ENCODE data around the gene SH3BP4.

The SH3BP4 gene
- long read RNA-seq, donor 1, full-length matches to known transcripts = 7 of 14 reads
- long read RNA-seq, donor 1, partial matches to known transcripts = 7 of 14 reads
- long read RNA-seq, donor 1, other reads (novel, unspliced or antisense) = 0 of 14 reads
- long read RNA-seq, donor 2, full-length matches to known transcripts = 3 of 3 reads
- long read RNA-seq, donor 2, partial matches to known transcripts = 0 of 3 reads
- long read RNA-seq, donor 2, other reads (novel, unspliced or antisense) = 0 of 3 reads
- long read RNA-seq, donor 3, partial matches to known transcripts = 9 of 9 reads
- long read RNA-seq, donor 3, other reads (novel, unspliced or antisense) = 0 of 9 reads
- long read RNA-seq, donor 4, full-length matches to known transcripts = 1 of 9 reads
- long read RNA-seq, donor 4, partial matches to known transcripts = 8 of 9 reads
- long read RNA-seq, donor 4, other reads (novel, unspliced or antisense) = 0 of 9 reads
- long read RNA-seq, donor 5, full-length matches to known transcripts = 5 of 27 reads
- long read RNA-seq, donor 5, partial matches to known transcripts = 22 of 27 reads
- long read RNA-seq, donor 5, other reads (novel, unspliced or antisense) = 0 of 27 reads
- long read RNA-seq, donor 6, full-length matches to known transcripts = 6 of 24 reads
- long read RNA-seq, donor 6, partial matches to known transcripts = 18 of 24 reads
- long read RNA-seq, donor 6, other reads (novel, unspliced or antisense) = 0 of 24 reads
- long read RNA-seq, donor 7, full-length matches to known transcripts = 5 of 27 reads
- long read RNA-seq, donor 7, partial matches to known transcripts = 22 of 27 reads
- long read RNA-seq, donor 7, other reads (novel, unspliced or antisense) = 0 of 27 reads
- long read RNA-seq, donor 8, full-length matches to known transcripts = 3 of 21 reads
- long read RNA-seq, donor 8, partial matches to known transcripts = 18 of 21 reads
- long read RNA-seq, donor 8, other reads (novel, unspliced or antisense) = 0 of 21 reads

- DNase-seq = no peak
Observed at GRCh38 chr2:234951664-234952269, at the start of gene SH3BP4. TSS of gene SH3BP4 (plus strand) at chr2:234952017. CDS start at chr2:235035003, 82,986 bp downstream.

- DNase-seq = no peak
Observed at GRCh38 chr2:234904785-234905184, 47.0 kb upstream of the SH3BP4 start.

GRCh38 chr2:234905547-234906265, 46.1 kb upstream of the SH3BP4 start:
- no peak for DNase-seq

- DNase-seq = no peak
Observed at GRCh38 chr2:234910186-234910679, 41.6 kb upstream of the SH3BP4 start.

- no peak for DNase-seq
Observed at GRCh38 chr2:234911271-234911670, 40.5 kb upstream of the SH3BP4 start.

GRCh38 chr2:234912437-234912836, 39.4 kb upstream of the SH3BP4 start:
- DNase-seq = no peak

GRCh38 chr2:234913208-234913626, 38.6 kb upstream of the SH3BP4 start:
- no peak for DNase-seq

- DNase-seq = no peak
Observed at GRCh38 chr2:234914371-234915154, 37.3 kb upstream of the SH3BP4 start.

- no peak for DNase-seq
Observed at GRCh38 chr2:234916674-234917073, 35.1 kb upstream of the SH3BP4 start.

- DNase-seq = no peak
Observed at GRCh38 chr2:234917211-234917975, 34.4 kb upstream of the SH3BP4 start.

- DNase-seq = no peak
Observed at GRCh38 chr2:234919711-234920110, 32.1 kb upstream of the SH3BP4 start.

- no peak for DNase-seq
Observed at GRCh38 chr2:234920836-234921235, 31.0 kb upstream of the SH3BP4 start.

- DNase-seq = no peak
Observed at GRCh38 chr2:234929002-234929401, 22.8 kb upstream of the SH3BP4 start.

- DNase-seq = no peak
Observed at GRCh38 chr2:234930397-234930796, 21.4 kb upstream of the SH3BP4 start.

GRCh38 chr2:234931371-234931770, 20.4 kb upstream of the SH3BP4 start:
- DNase-seq = no peak

GRCh38 chr2:234932591-234933168, 19.1 kb upstream of the SH3BP4 start:
- DNase-seq = peak; percentile 37

GRCh38 chr2:234935311-234935710, 16.5 kb upstream of the SH3BP4 start:
- DNase-seq = no peak

GRCh38 chr2:234939576-234939975, 12.2 kb upstream of the SH3BP4 start:
- no peak for DNase-seq

GRCh38 chr2:234939996-234940395, 11.8 kb upstream of the SH3BP4 start:
- no peak for DNase-seq

GRCh38 chr2:234940527-234940926, 11.3 kb upstream of the SH3BP4 start:
- no peak for DNase-seq

All from right kidney (tissue), 9 donors.